Stimulated activated CD8-positive, alpha-beta memory T cell treated with anti-CD3 and anti-CD28 coated beads, Interleukin-2, amount 100 ng/mL, for 1 hour (primary cell): ENCODE measurements around the gene TBC1D10B.
"Not testable (repeated sequence)": the region's sequence is repeated elsewhere in the genome, so short reads cannot be mapped to it uniquely, and the experiment has no call there.

Experiments used
- DNase-seq, 2 donors: peaks; one replicate each; pipeline ENCODE4 v3.0.0-alpha.2; 2020; ENCODE audit warnings: low read depth in 2 of 2

Gene TBC1D10B

GRCh38 chr16:30355144-30355953, 14.9 kb downstream of the TBC1D10B start, which contains the start of gene CD2BP2:
Gene CD2BP2 (minus strand): TSS chr16:30355308. CDS start chr16:30354681, 627 bp downstream.
- DNase-seq = peak; percentile 75 to 77

GRCh38 chr16:30354423-30355143, 15.7 kb downstream of the TBC1D10B start:
- no peak for DNase-seq

DNA sequence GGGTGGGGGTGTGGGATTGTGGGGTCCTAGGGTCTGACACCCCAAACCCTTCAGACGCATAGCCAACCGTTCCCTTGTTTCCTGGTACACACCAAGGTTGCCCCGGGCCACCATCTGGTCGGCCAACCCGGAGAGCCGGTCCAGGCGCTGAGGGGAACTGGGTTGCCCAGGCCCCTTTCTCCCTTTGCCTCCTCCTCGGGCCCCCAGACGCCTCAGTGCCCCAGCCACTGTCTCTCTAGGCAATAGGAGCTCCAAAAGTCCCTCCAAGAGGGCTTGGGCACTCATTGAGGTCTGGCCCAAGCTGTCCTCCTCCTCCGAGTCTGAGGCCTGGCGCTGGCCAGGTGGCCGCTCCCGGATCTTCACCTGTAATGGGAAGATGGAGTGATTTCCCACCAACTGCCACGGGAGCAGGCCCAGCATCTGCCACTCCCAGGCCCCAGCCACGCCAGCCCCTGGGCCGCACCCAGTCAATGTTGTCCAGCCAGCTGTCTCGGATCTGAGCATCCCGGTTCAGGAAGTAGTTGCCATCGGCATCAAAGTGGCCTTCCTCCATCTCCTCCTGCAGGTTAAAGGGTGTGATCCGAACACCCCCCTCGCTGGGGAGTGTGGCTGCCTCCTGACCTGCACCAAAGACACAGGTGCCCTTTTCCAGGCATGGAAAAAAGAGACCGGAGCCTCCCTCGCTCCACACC, 16.7 kb downstream of the TBC1D10B start:
- DNase-seq = no peak

DNA sequence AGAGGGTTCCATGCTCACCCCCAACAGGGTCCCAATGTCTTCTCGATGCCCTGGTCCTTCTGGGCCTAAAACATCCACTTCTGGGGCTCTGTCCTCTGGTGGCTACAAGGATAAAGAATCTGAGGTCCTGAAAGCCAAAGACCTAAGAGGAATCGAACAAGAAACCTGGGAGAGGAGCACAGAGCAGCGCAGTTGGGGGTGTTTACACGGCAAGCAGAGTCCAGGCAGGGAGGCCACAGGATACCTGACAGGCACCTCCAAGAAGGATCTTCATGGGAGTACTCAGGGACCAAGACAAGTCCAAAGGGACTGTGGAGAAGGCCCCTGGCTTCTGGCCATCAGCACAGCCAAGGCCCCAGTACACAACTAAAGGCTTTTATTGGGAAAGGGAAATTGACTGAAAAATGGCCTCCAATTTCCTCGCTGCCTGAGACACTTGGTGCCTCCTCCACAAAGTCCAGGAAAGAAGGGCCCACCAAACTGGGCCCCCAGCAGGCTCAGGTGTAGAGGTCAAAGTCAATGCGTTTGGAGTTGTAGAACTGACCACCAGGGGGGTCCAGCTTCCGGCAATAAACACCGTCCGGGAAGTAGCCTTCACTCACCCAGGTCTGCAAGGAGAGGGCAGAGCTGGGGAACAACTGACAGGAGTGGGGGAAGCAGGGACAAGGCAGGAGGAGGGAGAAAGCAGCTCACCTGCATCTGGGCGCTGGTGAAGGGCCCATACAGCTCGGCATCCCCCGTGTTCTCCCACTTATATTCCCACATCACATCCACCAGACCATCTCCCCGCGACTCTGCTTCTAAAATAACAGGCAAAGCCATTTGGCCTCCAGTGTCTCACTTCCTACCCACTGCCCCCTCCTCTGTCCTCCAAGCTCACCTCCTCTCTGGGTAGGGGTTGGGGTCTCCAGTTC, 17.5 kb downstream of the TBC1D10B start:
- no peak for DNase-seq

DNA sequence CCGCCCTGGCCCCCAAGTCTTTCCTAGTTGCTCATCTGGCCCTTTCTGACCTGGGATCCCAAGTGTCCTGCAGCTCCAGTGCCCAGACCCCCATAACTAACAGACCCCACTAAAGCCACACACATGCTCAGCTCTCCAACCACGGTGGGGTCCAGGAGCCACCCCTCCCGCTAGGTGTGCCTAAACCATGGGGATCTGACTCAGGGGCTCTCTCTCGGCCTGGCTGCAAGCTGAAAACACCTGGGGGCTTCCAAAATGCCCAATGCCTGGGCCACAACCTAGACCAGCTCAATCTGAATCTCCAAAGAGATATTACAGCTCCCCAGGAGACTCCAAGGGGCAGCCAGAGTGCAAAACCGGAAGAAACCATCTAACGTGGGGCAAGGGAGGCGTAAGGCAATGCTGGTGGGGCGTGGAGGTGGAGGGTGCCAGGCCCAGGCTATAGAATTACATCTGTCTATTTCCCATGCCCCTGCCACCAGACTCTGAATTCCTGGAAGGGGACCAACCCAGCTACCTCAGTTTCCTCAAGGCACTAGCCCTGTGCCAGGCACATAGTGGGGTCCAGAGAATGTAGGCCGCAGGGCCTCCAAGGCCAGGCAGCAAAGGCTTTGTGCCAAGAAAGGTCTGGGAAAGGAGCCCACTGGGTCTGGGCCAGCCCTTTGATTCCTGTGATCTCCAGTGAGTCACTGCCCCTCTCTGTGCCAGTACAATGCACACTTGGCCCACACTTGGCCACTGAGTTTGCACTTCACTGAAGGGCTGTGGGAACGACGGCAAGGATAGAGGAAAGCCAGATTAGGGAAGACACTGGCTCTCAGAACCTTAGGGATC, 18.5 kb downstream of the TBC1D10B start:
- DNase-seq = no peak

DNA sequence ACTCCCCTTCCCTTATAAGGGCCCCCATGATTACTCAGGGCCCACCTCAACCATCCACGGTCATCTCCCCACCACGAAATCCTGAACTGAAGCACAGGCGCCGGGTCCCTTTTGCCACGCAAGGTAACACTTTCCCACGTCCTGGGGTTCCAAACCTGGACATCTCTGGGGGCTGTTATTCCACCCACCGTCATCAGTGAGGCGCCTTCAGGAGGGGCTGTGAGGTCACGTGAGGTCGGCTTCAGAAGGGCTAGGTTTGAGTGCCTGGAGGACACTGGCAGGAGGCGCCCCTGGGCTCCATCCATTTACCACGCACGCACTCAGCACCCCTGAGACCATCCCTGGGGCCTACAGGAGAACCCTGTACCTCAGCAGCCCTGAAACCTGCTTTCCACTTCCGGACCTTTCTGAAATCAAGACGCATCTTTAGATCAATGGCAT, 19.3 kb downstream of the TBC1D10B start:
- no peak for DNase-seq

DNA sequence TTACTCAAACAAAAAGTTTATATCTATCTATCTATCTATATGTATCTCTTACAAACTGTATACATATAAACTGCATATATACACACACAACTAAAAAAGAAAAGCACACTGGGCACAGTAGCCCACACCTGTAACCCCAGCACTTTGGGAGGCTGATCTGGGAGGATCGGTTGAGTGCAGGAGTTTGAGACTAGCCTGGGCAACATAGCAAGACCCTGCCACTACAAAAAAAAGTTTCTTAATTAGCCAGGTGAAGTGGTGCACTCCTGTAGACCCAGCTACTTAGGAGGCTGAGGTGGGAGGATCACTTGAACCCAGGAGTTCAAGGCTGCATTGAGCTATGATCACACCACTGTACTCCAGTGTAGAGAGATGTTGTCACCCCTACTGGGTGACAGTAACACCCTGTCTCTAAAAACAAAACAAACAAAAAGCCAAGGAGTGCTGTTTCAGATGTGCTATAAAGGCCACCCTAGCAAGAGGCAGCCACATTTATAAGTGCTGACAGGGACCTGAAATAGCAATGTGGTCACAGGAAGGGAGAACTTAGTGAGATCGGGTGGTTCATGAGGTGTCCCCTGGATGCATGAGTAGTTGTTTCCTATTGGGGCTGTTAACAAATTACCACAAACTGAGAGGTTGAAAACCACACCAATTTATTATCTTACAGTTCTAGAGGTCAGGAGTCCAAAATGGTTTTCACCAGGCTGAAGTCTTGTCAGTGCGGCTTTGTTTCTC, 20.0 kb downstream of the TBC1D10B start:
- no peak for DNase-seq

- no peak for DNase-seq
These were observed 20.6 kb downstream of the TBC1D10B start for GRCh38 chr16:30349675-30350074.

- DNase-seq = no peak
These were observed 21.4 kb downstream of the TBC1D10B start for GRCh38 chr16:30348929-30349328.

- no peak for DNase-seq
These were observed 22.2 kb downstream of the TBC1D10B start for GRCh38 chr16:30348113-30348512.

DNA sequence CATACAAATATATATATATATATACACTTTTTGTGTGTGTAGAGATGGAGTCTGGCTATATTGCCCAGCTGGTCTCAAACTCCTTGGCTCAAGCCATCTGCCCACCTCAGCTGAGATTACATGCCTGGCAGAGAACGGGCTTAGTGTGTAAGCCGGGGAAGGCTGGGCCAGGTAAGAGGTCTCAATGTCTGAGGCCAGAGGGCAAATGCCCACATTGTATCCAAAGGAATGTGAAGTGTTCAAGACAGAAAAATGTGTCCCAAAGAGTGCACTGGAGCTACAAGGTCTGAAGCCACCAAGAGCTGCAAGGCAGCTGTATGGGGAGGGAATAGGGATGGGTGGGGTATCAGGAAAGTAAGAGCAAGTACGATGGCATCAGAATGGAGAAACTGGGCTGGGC, 24.0 kb downstream of the TBC1D10B start:
- DNase-seq = no peak

GRCh38 chr16:30343491-30343820, 26.8 kb downstream of the TBC1D10B start:
- not testable (repeated sequence) for DNase-seq

DNA sequence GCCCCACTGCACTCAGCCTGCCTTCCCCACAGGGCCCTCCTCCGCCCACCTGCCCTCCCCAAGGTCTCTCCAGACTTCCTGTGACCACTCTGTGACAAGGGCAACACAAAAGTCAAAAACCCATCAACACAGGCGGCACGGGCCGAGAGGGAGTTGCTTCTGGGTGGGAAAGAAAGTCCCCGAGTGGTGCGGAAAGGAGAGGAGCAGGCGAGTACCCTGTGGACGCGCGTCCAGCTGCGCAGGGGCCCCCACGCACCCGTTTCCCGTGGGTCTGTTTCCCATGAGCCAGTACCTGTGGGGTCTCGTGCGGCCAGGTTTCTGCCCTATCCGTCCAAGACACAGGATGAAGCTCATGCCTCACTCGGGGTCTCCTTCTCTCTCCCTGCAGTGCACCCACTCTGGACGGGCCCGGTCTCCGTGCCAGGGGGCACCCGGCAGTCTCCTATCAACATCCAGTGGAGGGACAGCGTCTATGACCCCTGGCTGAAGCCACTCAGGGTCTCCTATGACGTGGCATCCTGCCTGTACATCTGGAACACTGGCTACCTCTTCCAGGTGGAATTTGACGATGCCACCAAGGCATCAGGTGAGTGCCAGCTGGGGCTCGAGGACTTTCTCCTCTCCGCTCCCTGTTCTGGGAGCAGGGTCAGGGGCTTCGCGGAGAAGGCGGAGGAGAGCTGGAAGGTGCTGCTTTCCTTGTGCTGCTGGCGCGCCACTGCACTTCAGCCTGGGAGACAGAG, 27.4 kb downstream of the TBC1D10B start:
- DNase-seq = no peak

- DNase-seq = not testable (repeated sequence)
These were observed 28.3 kb downstream of the TBC1D10B start for GRCh38 chr16:30341971-30342370.

GRCh38 chr16:30340621-30341020, 29.7 kb downstream of the TBC1D10B start:
- no peak for DNase-seq

- DNase-seq = not testable (repeated sequence)
These were observed 31.6 kb downstream of the TBC1D10B start for GRCh38 chr16:30338715-30339114.

- DNase-seq = not testable (repeated sequence)
These were observed 32.3 kb downstream of the TBC1D10B start for GRCh38 chr16:30337964-30338357.

DNA sequence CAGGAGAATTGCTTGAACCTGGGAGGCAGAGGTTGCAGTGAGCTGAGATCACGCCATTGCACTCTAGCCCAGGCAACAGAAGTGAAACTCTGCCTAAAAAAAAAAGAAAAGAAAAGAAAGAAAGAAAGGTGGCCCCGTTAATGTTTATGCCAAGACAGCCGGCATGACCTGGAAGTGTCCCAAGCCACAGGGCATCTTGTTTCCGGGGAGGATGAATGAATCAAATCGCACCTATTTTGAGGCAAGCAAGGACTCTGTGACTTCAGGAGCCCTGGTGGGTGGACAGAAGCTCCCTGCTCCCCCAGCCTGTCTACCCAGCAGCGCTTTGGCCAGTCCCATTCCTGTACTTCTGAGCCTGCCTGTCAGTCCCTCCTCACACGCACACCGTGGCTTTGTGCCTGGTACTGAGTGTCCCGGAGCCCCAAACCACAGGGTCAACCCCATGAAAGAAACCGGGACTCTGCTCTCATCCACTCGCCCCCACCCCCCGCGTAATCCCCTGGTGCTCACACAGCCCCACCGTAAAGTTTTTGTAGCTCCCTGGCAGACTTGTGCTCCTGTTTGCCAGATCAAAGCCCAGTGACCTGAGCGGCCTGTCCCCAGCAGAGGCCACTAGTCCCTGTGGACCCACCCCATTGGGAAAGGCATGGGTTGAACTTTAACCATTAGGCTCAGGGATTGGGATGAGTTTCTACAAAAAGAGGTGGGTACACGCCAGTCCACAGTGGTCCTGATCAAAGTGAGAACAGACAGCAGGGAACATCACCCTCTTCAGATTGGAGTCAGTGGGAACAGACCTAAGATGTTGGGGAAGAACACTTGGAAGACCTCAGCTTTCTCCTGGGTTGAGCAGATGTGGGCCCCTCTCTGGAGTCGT, 34.5 kb downstream of the TBC1D10B start:
- DNase-seq = no peak
